Neural cell (in vitro differentiated cells): Measurements from ENCODE around the gene SNRPD3. TPM values are rescaled to one million over a fixed set of nuclear protein-coding genes. Genes with fewer than 3 reads are reported as not detected.

Experiments
- H2AFZ ChIP-seq: fragments of 200-600, 300-800 bp; sonication (generic), shearing (Covaris generic); 2 replicates; pipeline ENCODE4 v1.6.0; 2014; ENCODE audit warnings: low read depth, mild to moderate bottlenecking, antibody characterized with exemption, low read length, moderate library complexity
- H3F3A ChIP-seq: fragments of 200-600 bp; shearing (Covaris generic); 2 replicates; pipeline ENCODE4 v1.6.1; 2016; ENCODE audit warnings: mild to moderate bottlenecking, moderate library complexity, mixed read lengths, antibody characterized with exemption, low read length; ENCODE audit not compliant: insufficient read depth, poor library complexity, severe bottlenecking
- H3K27ac ChIP-seq: fragments of 200-600, 300-800 bp; sonication (generic), shearing (Covaris generic); 2 replicates; pipeline ENCODE4 v1.5.1; 2014; ENCODE audit warnings: mild to moderate bottlenecking, low read length, moderate library complexity
- H3K27me3 ChIP-seq: fragments of 300-800, 200-600 bp; sonication (generic), shearing (Covaris generic); 2 replicates; pipeline ENCODE4 v1.6.0; 2014; ENCODE audit warnings: mild to moderate bottlenecking, low read depth, low read length, moderate library complexity; ENCODE audit not compliant: insufficient read depth
- H3K36me3 ChIP-seq: fragments of 300-800, 200-600 bp; sonication (generic), shearing (Covaris generic); 2 replicates; pipeline ENCODE4 v1.5.1; 2014; ENCODE audit warnings: mild to moderate bottlenecking, antibody characterized with exemption, low read length, moderate library complexity; ENCODE audit not compliant: insufficient read depth
- H3K4me2 ChIP-seq: fragments of 300-800, 200-600 bp; sonication (generic), shearing (Covaris generic); 2 replicates; pipeline ENCODE4 v1.6.0; 2014; ENCODE audit warnings: mild to moderate bottlenecking, low read length
- H3K4me3 ChIP-seq: fragments of 300-800, 200-600 bp; sonication (generic), shearing (Covaris generic); 2 replicates; pipeline ENCODE4 v1.5.1; 2014; ENCODE audit warnings: mild to moderate bottlenecking, low read length, moderate library complexity
- H3K79me2 ChIP-seq: fragments of 200-600 bp; shearing (Covaris generic); replicated peaks from 2 replicates; pipeline ENCODE4 v1.6.0; 2014; ENCODE audit warnings: mild to moderate bottlenecking, low read length, moderate library complexity; ENCODE audit not compliant: insufficient read depth
- H3K9ac ChIP-seq: fragments of 300-800, 200-600 bp; sonication (generic), shearing (Covaris generic); 2 replicates; pipeline ENCODE4 v1.6.1; 2016; ENCODE audit warnings: mild to moderate bottlenecking, low read length, mixed read lengths
- H3K9me2 ChIP-seq: fragments of 200-600 bp; shearing (Covaris generic); 2 replicates; pipeline ENCODE4 v1.6.1; 2016; ENCODE audit warnings: mild to moderate bottlenecking, low read length, mixed read lengths; ENCODE audit not compliant: insufficient read depth
- H3K9me3 ChIP-seq: fragments of 200-600, 300-800 bp; sonication (generic), shearing (Covaris generic); 2 replicates; pipeline ENCODE4 v1.6.1; 2016; ENCODE audit warnings: mild to moderate bottlenecking, mixed run types, low read length, moderate library complexity, mixed read lengths
- H4K20me1 ChIP-seq: fragments of 200-600 bp; shearing (Covaris generic); 2 replicates; pipeline ENCODE4 v1.6.1; 2016; ENCODE audit warnings: mild to moderate bottlenecking, mixed run types; ENCODE audit not compliant: insufficient read depth
- CTCF ChIP-seq: fragments of 450-650 bp; IDR thresholded peaks from 2 replicates; pipeline ENCODE4 v1.5.1; 2014; ENCODE audit warnings: antibody characterized with exemption, mild to moderate bottlenecking, moderate library complexity; ENCODE audit not compliant: poor library complexity, severe bottlenecking
- EP300 ChIP-seq: fragments of 450-650 bp; conservative IDR thresholded peaks from 2 replicates; pipeline ENCODE4 v1.6.1; 2014; ENCODE audit warnings: antibody characterized with exemption, mild to moderate bottlenecking, moderate library complexity; ENCODE audit not compliant: poor library complexity, severe bottlenecking
- EZH2 ChIP-seq: fragments of 200-600, 300-800 bp; shearing (Covaris generic), sonication (generic); IDR thresholded peaks from 2 replicates; pipeline ENCODE4 v1.6.1; 2014; ENCODE audit warnings: antibody characterized with exemption, low read length, borderline replicate concordance, mild to moderate bottlenecking; ENCODE audit not compliant: insufficient read depth, poor library complexity, severe bottlenecking
- MXI1 ChIP-seq: fragments of 450-650 bp; conservative IDR thresholded peaks from 2 replicates; pipeline ENCODE4 v1.6.1; 2014; ENCODE audit warnings: antibody characterized with exemption, mild to moderate bottlenecking; ENCODE audit not compliant: poor library complexity, severe bottlenecking
- POLR2AphosphoS5 ChIP-seq: IDR thresholded peaks from 2 replicates; pipeline ENCODE4 v1.6.1; 2012
- RAD21 ChIP-seq: fragments of 450-650 bp; conservative IDR thresholded peaks from 2 replicates; pipeline ENCODE4 v1.6.1; 2014; ENCODE audit warnings: antibody characterized with exemption, mild to moderate bottlenecking, moderate library complexity
- REST ChIP-seq: IDR thresholded peaks from 2 replicates; pipeline ENCODE4 v1.6.1; 2012; ENCODE audit warnings: borderline replicate concordance
- SMC3 ChIP-seq: fragments of 450-650 bp; conservative IDR thresholded peaks from 2 replicates; pipeline ENCODE4 v1.6.1; 2014; ENCODE audit warnings: antibody characterized with exemption, mild to moderate bottlenecking, moderate library complexity; ENCODE audit not compliant: poor library complexity
- TAF1 ChIP-seq: IDR thresholded peaks from 2 replicates; pipeline ENCODE4 v1.6.1; 2012; ENCODE audit warnings: low read depth
- polyA plus RNA-seq: library from polyadenylated mRNA; depleted of rRNA; stranded (reverse); fragments of >200 nt; gene quantifications from 2 replicates; pipeline ENCODE4 v1.2.3, GENCODE V29; 2014

SNRPD3 gene
- polyA plus RNA-seq, 1 donor from 2014 or later = 195 TPM

- H3K9me2 ChIP-seq = no peaks in the 10 kb centered on the region
- H3K79me2 ChIP-seq = no peaks in the 10 kb centered on the region
- no peak overlapping the region for H3K4me2 ChIP-seq
- H3K27me3 ChIP-seq = no peaks in the 10 kb centered on the region
- TF ChIP-seq TAF1 (no peak), EP300 (no peak), RAD21 (no peak), REST (no peak), POLR2AphosphoS5 (no peak), CTCF (no peak), EZH2 (no peak), SMC3 (no peak), MXI1 (no peak)
- no peaks in the 10 kb centered on the region for H4K20me1 ChIP-seq
- no peak overlapping the region for H3K9ac ChIP-seq
- H3K9me3 ChIP-seq = no peaks in the 10 kb centered on the region
- H3F3A ChIP-seq = no peaks in the 10 kb centered on the region
- H2AFZ ChIP-seq = no peak overlapping the region
- H3K4me3 ChIP-seq = no peak overlapping the region
- H3K27ac ChIP-seq = no peak overlapping the region
- H3K36me3 ChIP-seq = no peaks in the 10 kb centered on the region
Observed at GRCh38 chr22:24578355-24579257, 22.8 kb downstream of the SNRPD3 start.

GRCh38 chr22:24579258-24579601 lies 23.4 kb downstream of the SNRPD3 start:
- H3K27ac ChIP-seq = no peak overlapping the region
- TF ChIP-seq EP300 = no peak
- no peak for TF ChIP-seq POLR2AphosphoS5
- no peak for TF ChIP-seq TAF1
- TF ChIP-seq EZH2 = no peak
- TF ChIP-seq MXI1 = no peak
- no peak for TF ChIP-seq CTCF
- no peak for TF ChIP-seq RAD21
- no peak for TF ChIP-seq REST
- no peak for TF ChIP-seq SMC3
- no peaks in the 10 kb centered on the region for H3K27me3 ChIP-seq

More at GRCh38 chr22:24579258-24579601, 23.4 kb downstream of the SNRPD3 start:
- H3K36me3 ChIP-seq = no peaks in the 10 kb centered on the region
- no peaks in the 10 kb centered on the region for H3K9me2 ChIP-seq
- no peak overlapping the region for H3K4me2 ChIP-seq
- no peaks in the 10 kb centered on the region for H3F3A ChIP-seq
- no peak overlapping the region for H3K9ac ChIP-seq
- no peaks in the 10 kb centered on the region for H4K20me1 ChIP-seq
- H3K9me3 ChIP-seq = no peaks in the 10 kb centered on the region
- H3K79me2 ChIP-seq = no peaks in the 10 kb centered on the region
- H3K4me3 ChIP-seq = no peak overlapping the region
- no peak overlapping the region for H2AFZ ChIP-seq
